Measurements from ENCODE around the gene IKBKE. TPM values are rescaled to one million over a fixed set of nuclear protein-coding genes. Genes with fewer than 3 reads are reported as not detected.

The IKBKE gene
- total and polyA plus RNA-seq, 10 of the 15 experiments (the other 5 are each of a cell fraction or from before 2014, with no cell fraction given): 12.8 to 35.1 (median 23.1) TPM

DNA sequence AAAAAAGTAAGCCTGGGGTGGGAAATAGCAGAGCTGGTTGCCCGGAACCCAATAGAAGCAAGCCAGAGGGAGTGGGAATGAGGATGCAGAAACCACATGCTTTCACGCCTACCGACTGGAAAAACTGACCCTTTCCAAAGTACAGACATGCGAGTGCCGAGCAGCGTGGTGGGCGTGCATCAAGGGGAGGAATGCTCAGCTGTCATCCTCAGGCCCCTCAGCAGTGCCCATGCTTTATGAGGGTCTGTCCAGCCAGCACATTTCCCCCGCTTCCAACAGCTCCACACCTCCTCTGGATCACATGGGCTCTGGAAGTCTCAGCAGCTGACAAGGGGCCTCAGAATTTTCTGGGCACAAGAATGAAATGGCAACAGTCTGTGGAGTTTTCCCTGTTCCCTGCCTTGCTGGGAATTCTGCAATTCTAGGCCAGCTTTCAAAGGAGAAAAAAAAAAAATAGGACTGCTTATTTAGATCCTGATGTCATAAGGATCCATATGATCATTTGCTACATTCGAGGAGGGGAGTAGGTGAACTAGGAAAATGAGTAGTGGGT is 19.1 kb upstream of the IKBKE start:
- FAIRE-seq (no peak), ATAC-seq (no peak), DNase-seq (ENCODE audit: low read depth, low spot score) (no peak)
- TF ChIP-seq TAF1 (IDR thresholded peaks at IDR 0.05; ENCODE audit: borderline replicate concordance, low read depth, low read length) (no peak), POLR2A (IDR thresholded peaks at IDR 0.05; ENCODE audit: low read depth, low read length) (no peak), PML (IDR thresholded peaks at IDR 0.05; ENCODE audit: low read length) (no peak), BHLHE40 (IDR thresholded peaks at IDR 0.05; ENCODE audit: borderline replicate concordance in 1 of 2, low read depth in 2 of 2, low read length in 1 of 2) (no peak), ETV6 (conservative IDR thresholded peaks at IDR 0.05 in 1 of 2, IDR thresholded peaks at IDR 0.05 in 1 of 2; ENCODE audit: borderline replicate concordance in 1 of 2, low read depth in 1 of 2) (no peak), SP1 (IDR thresholded peaks at IDR 0.05; ENCODE audit: low read depth, low read length) (no peak)
- TF ChIP-seq, protein P1, sequence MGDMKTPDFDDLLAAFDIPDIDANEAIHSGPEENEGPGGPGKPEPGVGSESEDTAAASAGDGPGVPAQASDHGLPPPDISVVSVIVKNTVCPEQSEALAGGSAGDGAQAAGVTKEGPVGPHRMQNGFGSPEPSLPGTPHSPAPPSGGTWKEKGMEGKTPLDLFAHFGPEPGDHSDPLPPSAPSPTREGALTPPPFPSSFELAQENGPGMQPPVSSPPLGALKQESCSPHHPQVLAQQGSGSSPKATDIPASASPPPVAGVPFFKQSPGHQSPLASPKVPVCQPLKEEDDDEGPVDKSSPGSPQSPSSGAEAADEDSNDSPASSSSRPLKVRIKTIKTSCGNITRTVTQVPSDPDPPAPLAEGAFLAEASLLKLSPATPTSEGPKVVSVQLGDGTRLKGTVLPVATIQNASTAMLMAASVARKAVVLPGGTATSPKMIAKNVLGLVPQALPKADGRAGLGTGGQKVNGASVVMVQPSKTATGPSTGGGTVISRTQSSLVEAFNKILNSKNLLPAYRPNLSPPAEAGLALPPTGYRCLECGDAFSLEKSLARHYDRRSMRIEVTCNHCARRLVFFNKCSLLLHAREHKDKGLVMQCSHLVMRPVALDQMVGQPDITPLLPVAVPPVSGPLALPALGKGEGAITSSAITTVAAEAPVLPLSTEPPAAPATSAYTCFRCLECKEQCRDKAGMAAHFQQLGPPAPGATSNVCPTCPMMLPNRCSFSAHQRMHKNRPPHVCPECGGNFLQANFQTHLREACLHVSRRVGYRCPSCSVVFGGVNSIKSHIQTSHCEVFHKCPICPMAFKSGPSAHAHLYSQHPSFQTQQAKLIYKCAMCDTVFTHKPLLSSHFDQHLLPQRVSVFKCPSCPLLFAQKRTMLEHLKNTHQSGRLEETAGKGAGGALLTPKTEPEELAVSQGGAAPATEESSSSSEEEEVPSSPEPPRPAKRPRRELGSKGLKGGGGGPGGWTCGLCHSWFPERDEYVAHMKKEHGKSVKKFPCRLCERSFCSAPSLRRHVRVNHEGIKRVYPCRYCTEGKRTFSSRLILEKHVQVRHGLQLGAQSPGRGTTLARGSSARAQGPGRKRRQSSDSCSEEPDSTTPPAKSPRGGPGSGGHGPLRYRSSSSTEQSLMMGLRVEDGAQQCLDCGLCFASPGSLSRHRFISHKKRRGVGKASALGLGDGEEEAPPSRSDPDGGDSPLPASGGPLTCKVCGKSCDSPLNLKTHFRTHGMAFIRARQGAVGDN (IDR thresholded peaks at IDR 0.05): no peak
- TF ChIP-seq, protein P2, sequence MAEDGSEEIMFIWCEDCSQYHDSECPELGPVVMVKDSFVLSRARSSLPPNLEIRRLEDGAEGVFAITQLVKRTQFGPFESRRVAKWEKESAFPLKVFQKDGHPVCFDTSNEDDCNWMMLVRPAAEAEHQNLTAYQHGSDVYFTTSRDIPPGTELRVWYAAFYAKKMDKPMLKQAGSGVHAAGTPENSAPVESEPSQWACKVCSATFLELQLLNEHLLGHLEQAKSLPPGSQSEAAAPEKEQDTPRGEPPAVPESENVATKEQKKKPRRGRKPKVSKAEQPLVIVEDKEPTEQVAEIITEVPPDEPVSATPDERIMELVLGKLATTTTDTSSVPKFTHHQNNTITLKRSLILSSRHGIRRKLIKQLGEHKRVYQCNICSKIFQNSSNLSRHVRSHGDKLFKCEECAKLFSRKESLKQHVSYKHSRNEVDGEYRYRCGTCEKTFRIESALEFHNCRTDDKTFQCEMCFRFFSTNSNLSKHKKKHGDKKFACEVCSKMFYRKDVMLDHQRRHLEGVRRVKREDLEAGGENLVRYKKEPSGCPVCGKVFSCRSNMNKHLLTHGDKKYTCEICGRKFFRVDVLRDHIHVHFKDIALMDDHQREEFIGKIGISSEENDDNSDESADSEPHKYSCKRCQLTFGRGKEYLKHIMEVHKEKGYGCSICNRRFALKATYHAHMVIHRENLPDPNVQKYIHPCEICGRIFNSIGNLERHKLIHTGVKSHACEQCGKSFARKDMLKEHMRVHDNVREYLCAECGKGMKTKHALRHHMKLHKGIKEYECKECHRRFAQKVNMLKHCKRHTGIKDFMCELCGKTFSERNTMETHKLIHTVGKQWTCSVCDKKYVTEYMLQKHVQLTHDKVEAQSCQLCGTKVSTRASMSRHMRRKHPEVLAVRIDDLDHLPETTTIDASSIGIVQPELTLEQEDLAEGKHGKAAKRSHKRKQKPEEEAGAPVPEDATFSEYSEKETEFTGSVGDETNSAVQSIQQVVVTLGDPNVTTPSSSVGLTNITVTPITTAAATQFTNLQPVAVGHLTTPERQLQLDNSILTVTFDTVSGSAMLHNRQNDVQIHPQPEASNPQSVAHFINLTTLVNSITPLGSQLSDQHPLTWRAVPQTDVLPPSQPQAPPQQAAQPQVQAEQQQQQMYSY (CRISPR knock-in tag; IDR thresholded peaks at IDR 0.05): no peak
- TF ChIP-seq, protein P3, sequence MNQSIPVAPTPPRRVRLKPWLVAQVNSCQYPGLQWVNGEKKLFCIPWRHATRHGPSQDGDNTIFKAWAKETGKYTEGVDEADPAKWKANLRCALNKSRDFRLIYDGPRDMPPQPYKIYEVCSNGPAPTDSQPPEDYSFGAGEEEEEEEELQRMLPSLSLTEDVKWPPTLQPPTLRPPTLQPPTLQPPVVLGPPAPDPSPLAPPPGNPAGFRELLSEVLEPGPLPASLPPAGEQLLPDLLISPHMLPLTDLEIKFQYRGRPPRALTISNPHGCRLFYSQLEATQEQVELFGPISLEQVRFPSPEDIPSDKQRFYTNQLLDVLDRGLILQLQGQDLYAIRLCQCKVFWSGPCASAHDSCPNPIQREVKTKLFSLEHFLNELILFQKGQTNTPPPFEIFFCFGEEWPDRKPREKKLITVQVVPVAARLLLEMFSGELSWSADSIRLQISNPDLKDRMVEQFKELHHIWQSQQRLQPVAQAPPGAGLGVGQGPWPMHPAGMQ (IDR thresholded peaks at IDR 0.05; ENCODE audit: borderline replicate concordance): no peak
- H3K4me3 ChIP-seq: no peak overlapping the region
- H3K27ac ChIP-seq (ENCODE audit: control insufficient read depth, insufficient read depth): no peak overlapping the region
- POLR2A ChIA-PET: no interaction called here
- H3K4me2 ChIP-seq (ENCODE audit: control insufficient read depth, insufficient read depth): no peak overlapping the region
- RAD21 ChIA-PET (ENCODE audit: unreplicated experiment): interaction anchor here (0.7 kb wide), 1 partner anchor 20 kb away, joined by 3 read pairs; no protein-coding TSS in a partner anchor
- SMC1A ChIA-PET (ENCODE audit: uncharacterized antibody, unreplicated experiment): interaction anchor here (0.7 to 1.3 kb wide), 3 partner anchors 11 to 1445 kb away, joined by 3 to 4 read pairs (median 3); no protein-coding TSS in a partner anchor
- no peaks in the 10 kb centered on the region for H3K9me3 ChIP-seq (replicated peaks; ENCODE audit: control insufficient read depth, insufficient read depth, low read length)
- 72% methylated on average over 9 of the region's 9 CpGs for WGBS (ENCODE audit: insufficient coverage, insufficient replicate concordance, low lambda C conversion rate, missing lambda C conversion rate)
- CTCF ChIA-PET: interaction anchor here (0.6 to 1.2 kb wide), 4 partner anchors 11 to 161 kb away, joined by 3 read pairs; no protein-coding TSS in a partner anchor
- no peaks in the 10 kb centered on the region for H3K4me1 ChIP-seq (ENCODE audit: control insufficient read depth, insufficient read depth, low read length)
- in situ Hi-C loops (cut with MboI): no loop called here
- no peaks in the 10 kb centered on the region for H4K20me1 ChIP-seq (ENCODE audit: control insufficient read depth, insufficient read depth)
- peaks cover 0 to 2% of the 10 kb centered on the region in 2 experiments; a peak in 1 of 4 replicates for H3K36me3 ChIP-seq (ENCODE audit: control insufficient read depth in 2 of 2, insufficient read depth in 2 of 2, low read length in 1 of 2)
- BruUV-seq (replicated peaks): no TSS peak
- H3K9ac ChIP-seq (ENCODE audit: control insufficient read depth, insufficient read depth, low read length): no peak overlapping the region
- H3K79me2 ChIP-seq (ENCODE audit: control insufficient read depth, insufficient read depth, low read length): no peaks in the 10 kb centered on the region
- intact Hi-C loops (cut with micrococcal nuclease; ENCODE audit: unreplicated experiment): no loop called here
- no peaks in the 10 kb centered on the region for H3K27me3 ChIP-seq (replicated peaks in 1 of 2; ENCODE audit: control insufficient read depth in 2 of 2, insufficient read depth in 2 of 2, low read length in 1 of 2)
- no peak overlapping the region for H2AFZ ChIP-seq (ENCODE audit: control insufficient read depth, low read depth, low read length)

Data from GM12878 (cell line).